Kidney glomerular epithelial cell (primary cell): ENCODE data around the gene UNC80.

Source experiments
- DNase-seq: peaks from one replicate; lab custom pipeline; 2025; lab: John Stamatoyannopoulos, UW

Gene UNC80

DNA sequence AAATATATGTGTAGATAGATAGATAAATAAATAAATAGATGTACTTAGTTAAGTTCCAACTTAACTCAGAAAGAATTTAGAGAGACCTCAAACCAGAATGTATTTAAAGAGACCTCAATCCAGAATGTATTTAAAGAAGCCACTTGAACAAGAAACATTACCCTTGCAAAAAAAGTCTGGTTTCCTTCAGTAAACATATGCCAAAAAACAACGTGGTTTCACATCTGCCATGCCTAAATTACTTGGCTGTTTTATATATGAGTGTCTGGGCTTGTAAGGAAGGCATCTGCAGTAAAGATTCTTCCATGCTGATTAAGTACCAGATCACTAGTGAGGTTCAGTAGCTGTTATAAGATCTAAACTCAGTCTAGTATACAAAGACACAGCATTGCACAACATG, 201.7 kb downstream of the UNC80 start:
- DNase-seq = no peak

DNA sequence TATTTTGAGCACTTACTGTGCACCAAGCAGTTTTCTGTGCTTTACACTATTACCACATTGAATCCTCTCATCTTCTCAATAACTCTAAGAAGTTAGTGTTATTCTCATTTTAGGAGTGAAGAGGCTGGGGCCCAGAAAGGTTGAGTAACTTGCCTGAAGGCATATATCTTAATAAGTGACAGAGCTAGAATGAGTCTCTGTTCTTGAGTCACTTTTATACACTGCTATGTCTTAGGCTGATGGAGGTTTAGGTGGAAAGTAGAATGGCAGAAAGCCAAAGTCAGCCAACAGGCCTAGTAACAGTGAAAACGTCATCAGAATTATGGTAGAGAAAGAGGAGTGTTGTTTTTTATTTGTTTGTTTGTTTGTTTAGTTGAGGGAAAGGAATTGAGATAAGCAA, 202.9 kb downstream of the UNC80 start:
- no peak for DNase-seq

DNA sequence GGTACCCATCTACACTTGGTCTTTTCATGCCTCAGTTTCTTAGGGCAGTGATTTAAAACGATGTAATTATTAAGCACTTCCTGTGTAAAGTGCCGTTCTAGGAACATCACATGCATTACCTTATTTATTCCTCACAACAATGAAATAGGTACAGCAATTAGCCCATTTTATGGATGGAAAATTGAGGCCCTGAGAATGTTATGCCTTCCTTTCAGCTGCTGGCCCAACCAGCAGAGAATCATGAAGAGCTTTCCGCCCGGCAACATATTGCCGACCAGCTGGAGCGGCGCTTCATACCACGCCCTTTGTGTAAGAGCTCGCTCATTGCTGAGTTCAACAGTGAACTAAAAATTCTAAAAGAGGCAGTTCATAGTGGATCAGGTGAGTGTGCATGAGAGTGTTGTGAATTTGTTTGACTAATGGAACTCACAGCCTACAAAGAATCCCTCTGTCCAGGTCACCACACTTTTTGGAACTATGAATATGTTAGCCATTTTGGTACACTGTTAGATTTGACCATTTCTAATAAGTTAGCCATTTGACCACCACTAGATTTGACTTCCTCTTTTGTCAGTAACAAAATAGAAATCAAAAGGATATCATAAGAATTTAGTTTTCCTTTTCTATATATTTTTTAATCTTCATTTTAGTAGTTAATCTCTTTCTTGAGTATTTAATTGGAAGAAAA, 205.2 kb downstream of the UNC80 start:
- no peak for DNase-seq

DNA sequence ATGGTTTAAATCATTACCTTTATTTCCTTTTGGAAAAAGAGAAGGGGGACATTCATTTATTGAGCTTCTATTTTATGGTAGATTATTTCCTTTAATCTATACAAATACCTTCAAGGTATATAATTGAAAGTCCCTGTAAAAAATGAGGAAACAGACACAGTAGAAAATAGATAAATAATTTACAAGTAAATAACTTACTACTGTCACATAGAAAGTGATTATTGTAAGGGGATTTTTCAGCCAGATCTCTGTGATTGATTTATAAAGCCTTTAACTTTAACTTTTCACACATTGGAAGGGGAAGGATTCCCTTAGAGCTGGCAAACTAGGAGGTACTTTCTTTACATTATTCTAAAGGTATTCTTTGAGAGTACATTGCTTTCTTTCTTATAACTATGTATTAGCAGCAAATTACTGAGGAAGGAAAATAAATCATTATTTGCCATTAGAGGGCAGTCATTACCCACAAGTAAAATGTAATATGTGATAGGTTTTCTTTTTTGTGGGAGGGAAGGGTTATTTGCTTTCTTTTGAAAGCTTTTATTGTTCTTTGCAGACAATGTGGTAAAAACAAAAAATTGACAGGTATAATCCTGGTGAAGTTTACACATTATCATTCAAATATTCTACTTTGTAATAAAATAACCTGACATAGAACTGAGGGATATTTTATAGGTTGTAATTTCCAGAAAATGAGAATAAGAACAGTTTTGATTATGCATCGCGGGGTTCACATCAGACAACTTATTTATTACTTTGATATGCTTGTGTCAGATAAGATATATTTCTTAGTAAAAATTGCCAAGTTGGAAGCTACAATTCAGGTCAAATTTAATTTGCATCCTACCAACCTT, 206.0 kb downstream of the UNC80 start:
- DNase-seq = peak; percentile 73

DNA sequence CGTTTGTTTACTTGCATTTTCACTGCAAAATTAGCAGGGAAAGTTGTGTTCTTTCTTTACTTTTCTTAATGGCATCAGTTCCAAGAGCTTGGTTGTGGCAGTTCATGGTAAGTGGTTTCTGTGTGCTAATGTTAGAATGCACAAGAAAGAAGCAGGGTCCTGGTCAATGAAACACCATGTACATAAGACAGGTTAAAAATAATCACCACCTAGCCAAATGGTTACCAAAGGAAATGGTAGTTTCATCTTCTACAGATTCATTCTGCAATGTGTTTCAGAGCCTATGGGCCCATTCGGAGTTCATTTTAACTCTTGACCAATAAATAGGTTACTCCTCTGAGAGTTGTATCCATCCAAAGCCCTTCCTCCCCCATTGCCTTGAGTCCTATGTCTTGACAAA, 212.7 kb downstream of the UNC80 start:
- no peak for DNase-seq

DNA sequence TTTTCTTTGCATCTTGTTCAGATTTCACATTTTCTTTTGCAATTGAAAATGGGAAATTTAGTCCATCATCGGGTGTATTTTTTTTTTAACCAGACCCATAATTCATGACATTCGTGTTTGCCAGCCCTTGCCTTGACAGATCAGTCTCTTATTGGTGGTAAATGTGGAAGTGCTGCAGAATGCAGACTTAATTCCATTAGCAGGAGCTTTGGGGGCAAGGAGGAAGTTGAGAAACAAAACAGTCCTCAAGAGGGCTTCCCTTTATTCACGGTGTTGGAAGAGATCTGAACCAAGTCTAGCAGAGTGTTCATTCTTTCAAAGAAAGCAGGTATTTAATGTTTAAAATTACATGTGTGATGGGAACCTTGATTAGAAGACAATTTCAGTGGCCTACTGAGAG, 214.2 kb downstream of the UNC80 start:
- DNase-seq = no peak

DNA sequence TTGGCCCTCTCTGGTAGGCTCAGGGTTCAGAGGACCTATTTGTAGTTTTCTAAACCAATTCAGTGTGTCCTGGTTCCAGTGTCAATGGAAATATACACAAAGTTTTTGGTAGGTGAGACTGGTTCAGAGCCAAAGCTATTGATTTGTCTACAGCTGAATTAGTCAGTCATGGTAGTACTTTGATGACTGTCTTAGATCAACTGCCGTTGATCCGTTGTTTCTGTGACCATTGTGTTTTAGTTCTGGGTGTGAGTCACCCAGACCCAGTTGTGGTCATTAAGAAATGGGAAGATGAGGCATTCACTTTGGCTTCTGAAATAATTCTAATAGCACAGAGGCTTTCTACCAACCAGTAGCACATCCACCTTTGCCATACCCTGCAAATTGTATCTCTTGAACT, 214.8 kb downstream of the UNC80 start:
- DNase-seq = no peak

DNA sequence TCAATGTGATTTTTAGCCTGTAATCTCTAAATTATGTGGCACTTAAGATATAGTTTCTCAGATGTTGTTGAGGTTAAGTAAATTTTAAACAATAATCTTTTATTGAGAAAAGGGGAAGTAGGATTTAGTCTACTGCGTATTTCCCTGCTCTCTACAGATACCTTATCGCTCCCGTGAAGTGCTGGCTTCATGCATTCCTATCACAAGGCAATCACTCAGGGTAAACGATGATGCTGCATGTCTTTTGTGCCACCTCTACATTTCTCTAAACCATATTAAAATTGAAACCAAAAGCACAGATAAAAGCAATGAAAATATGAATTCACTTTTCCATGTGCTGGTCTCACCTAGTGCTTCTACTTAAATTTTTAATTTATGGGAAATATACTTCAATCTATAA, 216.4 kb downstream of the UNC80 start:
- DNase-seq = no peak

DNA sequence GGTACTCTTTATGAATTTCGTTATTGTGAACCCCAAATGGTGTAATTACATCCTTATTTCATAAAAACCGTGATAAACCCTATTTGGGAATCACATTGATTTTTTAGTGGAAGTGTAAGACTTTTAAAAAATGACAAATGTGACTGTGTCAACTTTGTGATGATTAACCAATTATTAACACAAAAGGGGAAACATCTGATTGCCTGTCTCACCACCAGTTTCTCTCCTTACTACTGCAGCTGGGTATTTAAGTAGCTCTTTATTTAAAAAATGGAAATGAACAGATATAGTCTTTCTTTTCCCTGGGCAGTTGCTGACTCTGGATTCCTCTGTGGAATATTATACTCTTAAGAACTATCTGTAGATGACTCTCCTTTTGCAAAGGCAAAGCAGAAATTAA, 219.2 kb downstream of the UNC80 start:
- DNase-seq = no peak

DNA sequence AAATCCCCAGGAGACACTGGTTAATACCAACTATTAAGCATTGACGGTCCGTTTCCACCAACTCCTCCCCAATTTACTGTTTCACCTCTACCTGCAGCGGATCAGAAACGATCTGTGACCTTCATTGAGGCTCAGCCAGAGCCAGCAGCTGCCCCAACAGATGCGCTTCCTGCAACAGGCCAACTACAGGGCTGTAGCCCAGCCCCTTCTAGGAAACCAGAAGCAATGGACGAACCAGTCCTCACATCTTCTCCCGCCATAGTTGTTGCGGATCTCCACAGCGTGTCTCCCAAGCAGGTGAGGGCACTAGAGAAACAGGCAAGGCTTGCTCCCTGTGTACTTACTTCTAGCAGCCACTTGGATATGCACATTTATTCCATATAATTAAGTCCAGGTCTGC, 222.3 kb downstream of the UNC80 start:
- no peak for DNase-seq

DNA sequence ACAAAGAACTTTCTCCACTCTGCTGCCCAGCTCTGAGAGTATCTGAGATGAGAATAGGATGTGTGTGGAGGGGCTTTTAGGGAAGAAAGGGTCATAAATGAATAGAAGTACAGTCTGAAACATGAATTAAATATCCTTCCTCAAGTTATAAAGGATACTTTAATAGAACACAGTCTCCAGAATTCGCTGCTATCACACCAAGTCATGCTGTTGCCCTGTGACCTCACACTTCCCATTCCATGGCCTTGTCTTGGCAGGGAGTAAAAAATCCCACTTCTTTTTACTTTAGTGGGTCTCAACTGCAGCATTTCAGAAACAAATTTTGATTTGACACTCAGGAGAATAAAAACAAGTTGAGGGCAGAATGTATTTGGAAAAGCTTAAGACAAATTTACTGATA, 227.0 kb downstream of the UNC80 start:
- no peak for DNase-seq

DNA sequence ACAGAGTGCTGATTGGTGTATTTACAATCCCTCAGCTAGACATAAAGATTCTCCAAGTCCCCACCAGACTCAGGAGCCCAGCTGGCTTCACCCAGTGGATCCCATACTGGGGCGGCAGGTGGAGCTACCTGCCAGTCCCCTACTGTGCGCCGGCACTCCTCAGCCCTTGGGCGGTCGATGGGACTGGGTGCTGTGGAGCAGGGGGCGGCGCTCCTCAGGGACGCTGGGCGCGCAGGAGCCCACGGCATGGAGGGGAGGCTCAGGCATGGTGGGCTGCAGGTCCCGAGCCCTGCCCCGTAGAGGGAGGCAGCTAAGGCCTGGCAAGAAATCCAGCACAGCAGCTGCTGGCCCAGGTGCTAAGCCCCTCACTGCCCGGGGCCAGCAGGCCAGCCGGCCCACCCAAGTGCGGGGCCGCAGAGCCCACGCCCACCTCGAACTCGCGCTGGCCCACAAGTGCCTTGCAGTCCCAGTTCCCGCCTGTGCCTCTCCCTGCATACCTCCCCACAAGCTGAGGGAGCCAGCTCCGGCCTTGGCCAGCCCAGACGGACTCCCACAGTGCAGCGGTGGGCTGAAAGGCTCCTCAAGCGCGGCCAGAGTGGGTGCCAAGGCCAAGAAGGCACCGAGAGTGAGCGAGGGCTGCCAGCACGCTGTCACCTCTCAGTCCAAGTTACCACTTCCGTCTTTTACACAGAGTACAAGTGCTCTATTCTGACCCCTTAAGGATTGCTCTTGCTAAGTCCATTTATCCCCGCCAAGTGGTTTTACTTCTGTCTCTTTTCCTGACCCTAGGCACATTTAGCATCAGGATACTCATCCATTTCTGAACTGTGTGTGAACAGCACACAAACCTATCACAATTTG, 229.1 kb downstream of the UNC80 start:
- DNase-seq = no peak

DNA sequence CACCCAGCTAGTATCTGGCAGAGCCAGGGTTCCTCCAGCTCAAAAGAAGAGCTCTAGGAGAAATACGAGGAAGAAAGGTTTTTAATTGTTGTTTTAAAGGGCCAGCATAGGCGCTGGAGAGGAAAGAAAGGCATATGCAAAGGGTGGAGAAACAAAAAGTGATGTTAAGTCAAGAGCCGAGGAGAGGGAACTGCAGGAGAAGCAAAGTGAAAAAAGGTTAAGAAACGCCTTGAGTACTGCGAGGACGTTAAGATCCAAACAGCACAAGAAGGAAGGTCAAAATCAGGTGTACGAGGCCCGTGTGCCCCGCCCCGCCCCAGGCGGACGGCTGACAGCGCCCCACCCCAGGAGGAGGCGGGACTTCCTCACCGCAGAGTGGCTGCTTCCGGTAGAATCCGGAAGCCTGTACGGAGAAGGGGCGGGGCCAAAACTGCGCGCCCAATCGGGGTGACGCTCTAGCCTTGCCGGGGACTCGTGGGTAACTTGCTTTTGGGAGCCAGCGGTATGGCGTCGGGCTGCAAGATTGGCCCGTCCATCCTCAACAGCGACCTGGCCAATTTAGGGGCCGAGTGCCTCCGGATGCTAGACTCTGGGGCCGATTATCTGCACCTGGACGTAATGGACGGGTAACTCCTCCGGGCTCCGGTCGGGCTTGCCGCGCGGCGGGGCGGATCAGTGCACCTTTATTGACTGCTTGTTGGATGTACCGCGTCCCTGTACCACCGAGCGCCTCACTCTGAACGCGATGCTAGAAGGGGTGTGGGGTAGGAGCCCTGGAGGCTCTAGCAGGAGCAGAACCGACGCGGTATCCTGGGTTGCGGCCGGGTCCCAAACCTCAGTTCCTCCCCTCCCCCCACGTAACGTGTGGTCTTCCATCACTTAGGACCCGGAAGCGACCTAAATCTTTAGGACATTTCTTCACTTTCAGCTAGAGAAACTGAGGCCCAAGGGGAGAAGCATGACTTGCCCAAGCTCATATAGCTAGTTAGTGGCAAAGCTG, 230.8 kb downstream of the UNC80 start, which contains the start of gene RPE:
TSS of gene RPE (plus strand) at position 481 of the 1,000 bp plus-strand sequence. CDS start at position 505, 24 bp downstream.
- DNase-seq = peak; percentile 95

DNA sequence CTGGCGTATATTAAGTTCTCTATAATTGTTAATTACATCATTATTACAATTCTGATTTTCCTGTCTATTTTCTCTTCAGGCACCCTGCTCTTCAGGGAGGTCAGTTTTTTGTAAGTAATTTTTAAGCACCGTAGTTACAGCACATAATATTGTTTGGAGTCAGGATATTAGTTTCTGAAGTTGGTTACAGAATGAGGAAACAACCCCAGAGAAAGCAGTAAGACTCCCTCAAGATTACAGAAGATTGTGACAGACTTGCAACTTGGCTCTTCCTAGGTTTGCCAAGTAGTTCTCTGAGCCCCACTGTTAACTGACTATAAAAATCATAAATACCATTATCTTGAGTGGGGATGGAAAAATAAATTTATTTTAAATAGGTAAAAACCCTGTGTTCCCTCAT, 231.7 kb downstream of the UNC80 start:
- DNase-seq = no peak

DNA sequence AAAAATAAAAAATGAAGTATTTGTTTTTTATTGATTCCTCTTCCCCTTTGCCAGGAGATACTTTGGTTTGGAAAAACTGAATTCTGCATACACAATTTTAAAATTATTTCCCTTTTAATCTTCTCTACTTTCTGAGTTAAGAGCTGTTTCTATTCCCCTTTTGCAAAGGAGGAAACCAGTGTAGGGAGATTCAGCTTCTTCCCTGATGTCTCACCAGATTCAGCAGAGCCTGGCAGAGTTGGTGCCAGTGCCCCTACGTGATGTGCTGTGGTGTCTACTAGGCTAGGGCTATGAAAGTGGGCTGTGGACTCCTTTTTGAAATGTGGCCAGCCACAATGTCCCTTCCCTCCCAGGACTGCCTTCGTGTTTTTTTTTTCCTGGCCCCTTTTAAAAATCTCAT, 233.2 kb downstream of the UNC80 start:
- DNase-seq = no peak

DNA sequence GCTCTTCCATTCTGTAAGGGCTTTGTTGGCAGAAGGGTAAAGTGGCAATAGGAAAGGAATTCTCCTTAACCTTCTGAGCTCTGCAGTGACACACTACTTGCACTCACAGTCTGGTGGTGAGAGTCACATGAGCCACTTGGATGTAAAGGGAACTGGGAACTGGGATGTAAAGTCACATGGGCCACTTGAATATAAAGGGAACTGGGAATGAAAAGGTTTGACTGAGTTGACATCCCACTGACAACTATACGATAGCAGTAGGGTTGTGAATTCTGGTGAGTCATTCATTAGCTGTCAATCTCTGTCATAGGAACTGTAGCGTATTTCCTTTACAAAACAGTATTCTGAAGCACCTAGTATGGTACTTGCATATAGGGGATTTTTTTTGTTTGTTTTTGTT, 236.3 kb downstream of the UNC80 start:
- DNase-seq = no peak

DNA sequence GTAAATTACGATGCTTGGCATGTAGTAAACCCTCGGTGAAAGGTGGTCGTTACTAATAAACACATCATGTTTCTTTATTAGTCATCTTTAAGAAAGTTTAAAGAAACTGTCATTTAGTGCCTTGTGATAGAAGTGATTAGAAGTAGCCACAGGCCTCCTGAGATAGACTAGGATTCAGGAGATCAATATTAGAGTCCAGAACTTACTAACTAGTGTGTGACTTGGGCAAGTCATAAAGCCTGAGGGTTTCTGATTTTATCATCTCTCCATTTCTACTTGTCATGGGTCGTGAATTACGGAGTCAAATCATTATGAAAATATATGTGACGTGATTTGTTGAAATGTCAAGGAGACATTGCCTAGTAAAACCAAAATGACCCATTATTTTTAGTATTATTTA, 237.5 kb downstream of the UNC80 start:
- no peak for DNase-seq

DNA sequence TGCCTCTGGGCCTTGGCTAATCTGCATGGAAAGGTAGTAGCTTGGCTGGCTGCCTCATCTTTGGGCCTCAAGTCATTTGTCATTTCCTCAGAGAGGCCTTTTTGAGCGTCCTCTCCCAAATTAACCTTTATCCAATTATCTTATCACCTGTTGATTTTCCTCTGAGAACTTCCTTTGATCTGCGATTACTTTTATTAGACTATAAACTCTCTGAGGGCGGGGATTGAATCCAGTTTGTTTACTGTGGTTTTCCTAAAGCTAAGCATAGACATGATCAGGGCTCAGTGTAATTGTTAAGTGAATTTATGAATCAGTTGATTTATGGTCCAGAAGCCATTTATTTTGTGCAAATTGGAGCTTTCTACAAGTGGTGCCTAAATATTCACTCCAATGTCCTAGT, 238.3 kb downstream of the UNC80 start:
- no peak for DNase-seq

DNA sequence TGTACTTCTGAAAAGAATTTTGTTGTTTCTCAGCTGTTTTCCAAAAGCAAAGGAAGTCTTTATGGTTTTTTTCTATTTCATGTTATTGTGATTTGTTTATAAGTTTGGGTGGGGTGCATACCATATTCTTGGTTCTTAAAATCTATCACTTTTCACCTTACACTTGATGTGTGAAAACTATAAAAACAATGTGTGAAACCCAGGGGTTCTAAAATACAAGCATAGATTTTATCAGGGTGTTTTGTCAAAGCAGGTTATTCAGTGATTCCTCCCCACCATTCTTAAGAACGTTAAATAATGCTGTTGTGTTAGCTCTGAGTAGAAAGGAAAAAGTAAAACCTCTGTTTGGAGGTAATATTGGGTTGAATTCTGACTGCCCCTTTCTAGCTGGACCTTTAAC, 248.5 kb downstream of the UNC80 start:
- no peak for DNase-seq

DNA sequence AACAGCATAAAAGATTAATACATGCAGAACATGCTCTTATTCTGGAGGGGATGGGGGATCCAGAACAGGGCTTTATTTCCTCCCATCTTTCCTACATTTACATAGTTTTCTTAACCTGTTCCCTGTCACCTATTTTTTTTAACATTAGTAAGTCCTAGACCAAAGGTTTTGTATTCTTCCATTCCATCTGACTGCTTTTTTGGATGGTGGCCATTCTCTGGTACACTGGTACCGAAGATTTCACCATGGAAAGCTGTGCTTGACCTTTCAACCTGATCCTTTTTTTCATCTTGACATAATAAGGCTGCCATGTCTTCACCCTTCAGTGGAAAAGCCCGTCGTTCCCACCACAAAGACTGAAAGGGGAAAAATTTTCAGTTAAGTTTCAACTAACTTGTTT, 251.2 kb downstream of the UNC80 start:
- no peak for DNase-seq

DNA sequence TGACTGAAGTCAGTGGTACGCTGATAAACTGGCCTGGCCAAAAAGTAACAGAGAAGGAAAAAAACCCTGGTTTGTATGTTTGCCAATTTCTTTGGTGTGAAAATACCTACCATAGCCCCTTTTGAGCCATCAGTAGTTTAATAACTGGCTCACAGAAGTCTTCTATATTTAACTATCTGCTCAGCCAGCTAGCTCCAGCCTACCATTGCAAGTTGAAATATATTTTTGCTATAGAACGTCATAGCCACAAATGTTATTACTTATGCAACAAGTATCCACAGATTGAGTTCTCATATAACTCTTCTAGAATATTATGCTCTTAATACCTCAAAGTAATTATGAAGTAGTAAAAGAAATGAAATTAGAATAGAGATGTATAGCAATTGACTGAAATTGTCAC, 256.0 kb downstream of the UNC80 start:
- no peak for DNase-seq
